Hindlimb muscle (tissue), 1 donor: ENCODE data around the gene PCBD2. TPM values are rescaled to one million over a fixed set of nuclear protein-coding genes. Genes with fewer than 3 reads are reported as not detected.

ENCODE experiments used
- DNase-seq: peaks from one replicate; pipeline ENCODE4 v3.0.0-alpha.2; 2013
- polyA plus RNA-seq: library from polyadenylated mRNA; unstranded; fragments of 120-200 nt; gene quantifications from one replicate; pipeline ENCODE4 v1.2.1, GENCODE V29; 2013; ENCODE audit not compliant: insufficient read length

Gene PCBD2
- polyA plus RNA-seq, 1 donor = 11.6 TPM

GRCh38 chr5:135008556-135008955 is 103.6 kb downstream of the PCBD2 start:
- DNase-seq = no peak

- no peak for DNase-seq
Observed at GRCh38 chr5:135008981-135009735, 104.2 kb downstream of the PCBD2 start.

- no peak for DNase-seq
Observed at GRCh38 chr5:135009736-135010501, 105.0 kb downstream of the PCBD2 start.

GRCh38 chr5:135010502-135011354 is 105.8 kb downstream of the PCBD2 start:
- DNase-seq = no peak

- no peak for DNase-seq
Observed at GRCh38 chr5:135011355-135012032, 106.6 kb downstream of the PCBD2 start.

GRCh38 chr5:135012033-135012588 is 107.2 kb downstream of the PCBD2 start:
- no peak for DNase-seq

Other genes with a start within 250 kb of the PCBD2 start
- 43.7 TPM for gene CAMLG, start 166.6 kb upstream of the PCBD2 start, polyA plus RNA-seq
- 54.2 TPM for gene DDX46, start 146.4 kb upstream of the PCBD2 start, polyA plus RNA-seq
- gene C5orf24, start 59.2 kb upstream of the PCBD2 start, polyA plus RNA-seq = 62.9 TPM
- 64.4 TPM for gene TXNDC15, start 30.8 kb upstream of the PCBD2 start, polyA plus RNA-seq
- gene CATSPER3, start 62.8 kb downstream of the PCBD2 start, polyA plus RNA-seq = 0.93 TPM
- 4.6 TPM for gene PITX1, start 129.1 kb downstream of the PCBD2 start, polyA plus RNA-seq